Neural cell (in vitro differentiated cells): ENCODE data around the gene PTPRR. TPM values are rescaled to one million over a fixed set of nuclear protein-coding genes. Genes with fewer than 3 reads are reported as not detected.
A peak's percentile ranks its signal among the peaks of the same experiment; 100 is the strongest.

ENCODE experiments used
- H2AFZ ChIP-seq: fragments of 200-600, 300-800 bp; sonication (generic), shearing (Covaris generic); 2 replicates; pipeline ENCODE4 v1.6.0; 2014; ENCODE audit warnings: low read depth, mild to moderate bottlenecking, antibody characterized with exemption, low read length, moderate library complexity
- H3F3A ChIP-seq: fragments of 200-600 bp; shearing (Covaris generic); 2 replicates; pipeline ENCODE4 v1.6.1; 2016; ENCODE audit warnings: mild to moderate bottlenecking, moderate library complexity, mixed read lengths, antibody characterized with exemption, low read length; ENCODE audit not compliant: insufficient read depth, poor library complexity, severe bottlenecking
- H3K27ac ChIP-seq: fragments of 200-600, 300-800 bp; sonication (generic), shearing (Covaris generic); 2 replicates; pipeline ENCODE4 v1.5.1; 2014; ENCODE audit warnings: mild to moderate bottlenecking, low read length, moderate library complexity
- H3K27me3 ChIP-seq: fragments of 300-800, 200-600 bp; sonication (generic), shearing (Covaris generic); 2 replicates; pipeline ENCODE4 v1.6.0; 2014; ENCODE audit warnings: mild to moderate bottlenecking, low read depth, low read length, moderate library complexity; ENCODE audit not compliant: insufficient read depth
- H3K36me3 ChIP-seq: fragments of 300-800, 200-600 bp; sonication (generic), shearing (Covaris generic); 2 replicates; pipeline ENCODE4 v1.5.1; 2014; ENCODE audit warnings: mild to moderate bottlenecking, antibody characterized with exemption, low read length, moderate library complexity; ENCODE audit not compliant: insufficient read depth
- H3K4me2 ChIP-seq: fragments of 300-800, 200-600 bp; sonication (generic), shearing (Covaris generic); 2 replicates; pipeline ENCODE4 v1.6.0; 2014; ENCODE audit warnings: mild to moderate bottlenecking, low read length
- H3K4me3 ChIP-seq: fragments of 300-800, 200-600 bp; sonication (generic), shearing (Covaris generic); 2 replicates; pipeline ENCODE4 v1.5.1; 2014; ENCODE audit warnings: mild to moderate bottlenecking, low read length, moderate library complexity
- H3K79me2 ChIP-seq: fragments of 200-600 bp; shearing (Covaris generic); replicated peaks from 2 replicates; pipeline ENCODE4 v1.6.0; 2014; ENCODE audit warnings: mild to moderate bottlenecking, low read length, moderate library complexity; ENCODE audit not compliant: insufficient read depth
- H3K9ac ChIP-seq: fragments of 300-800, 200-600 bp; sonication (generic), shearing (Covaris generic); 2 replicates; pipeline ENCODE4 v1.6.1; 2016; ENCODE audit warnings: mild to moderate bottlenecking, low read length, mixed read lengths
- H3K9me2 ChIP-seq: fragments of 200-600 bp; shearing (Covaris generic); 2 replicates; pipeline ENCODE4 v1.6.1; 2016; ENCODE audit warnings: mild to moderate bottlenecking, low read length, mixed read lengths; ENCODE audit not compliant: insufficient read depth
- H3K9me3 ChIP-seq: fragments of 200-600, 300-800 bp; sonication (generic), shearing (Covaris generic); 2 replicates; pipeline ENCODE4 v1.6.1; 2016; ENCODE audit warnings: mild to moderate bottlenecking, mixed run types, low read length, moderate library complexity, mixed read lengths
- H4K20me1 ChIP-seq: fragments of 200-600 bp; shearing (Covaris generic); 2 replicates; pipeline ENCODE4 v1.6.1; 2016; ENCODE audit warnings: mild to moderate bottlenecking, mixed run types; ENCODE audit not compliant: insufficient read depth
- EP300 ChIP-seq: fragments of 450-650 bp; conservative IDR thresholded peaks from 2 replicates; pipeline ENCODE4 v1.6.1; 2014; ENCODE audit warnings: antibody characterized with exemption, mild to moderate bottlenecking, moderate library complexity; ENCODE audit not compliant: poor library complexity, severe bottlenecking
- EZH2 ChIP-seq: fragments of 200-600, 300-800 bp; shearing (Covaris generic), sonication (generic); IDR thresholded peaks from 2 replicates; pipeline ENCODE4 v1.6.1; 2014; ENCODE audit warnings: antibody characterized with exemption, low read length, borderline replicate concordance, mild to moderate bottlenecking; ENCODE audit not compliant: insufficient read depth, poor library complexity, severe bottlenecking
- MXI1 ChIP-seq: fragments of 450-650 bp; conservative IDR thresholded peaks from 2 replicates; pipeline ENCODE4 v1.6.1; 2014; ENCODE audit warnings: antibody characterized with exemption, mild to moderate bottlenecking; ENCODE audit not compliant: poor library complexity, severe bottlenecking
- POLR2AphosphoS5 ChIP-seq: IDR thresholded peaks from 2 replicates; pipeline ENCODE4 v1.6.1; 2012
- RAD21 ChIP-seq: fragments of 450-650 bp; conservative IDR thresholded peaks from 2 replicates; pipeline ENCODE4 v1.6.1; 2014; ENCODE audit warnings: antibody characterized with exemption, mild to moderate bottlenecking, moderate library complexity
- SMC3 ChIP-seq: fragments of 450-650 bp; conservative IDR thresholded peaks from 2 replicates; pipeline ENCODE4 v1.6.1; 2014; ENCODE audit warnings: antibody characterized with exemption, mild to moderate bottlenecking, moderate library complexity; ENCODE audit not compliant: poor library complexity
- TAF1 ChIP-seq: IDR thresholded peaks from 2 replicates; pipeline ENCODE4 v1.6.1; 2012; ENCODE audit warnings: low read depth
- polyA plus RNA-seq: library from polyadenylated mRNA; depleted of rRNA; stranded (reverse); fragments of >200 nt; gene quantifications from 2 replicates; pipeline ENCODE4 v1.2.3, GENCODE V29; 2014
- TF ChIP-seq, protein P1 (sequence below): IDR thresholded peaks from 2 replicates; pipeline ENCODE4 v1.6.1; 2012; ENCODE audit warnings: borderline replicate concordance
- TF ChIP-seq, protein P2 (sequence below): fragments of 450-650 bp; IDR thresholded peaks from 2 replicates; pipeline ENCODE4 v1.5.1; 2014; ENCODE audit warnings: antibody characterized with exemption, mild to moderate bottlenecking, moderate library complexity; ENCODE audit not compliant: poor library complexity, severe bottlenecking

The PTPRR gene
- polyA plus RNA-seq, 1 donor from 2014 or later = 2.2 TPM

DNA sequence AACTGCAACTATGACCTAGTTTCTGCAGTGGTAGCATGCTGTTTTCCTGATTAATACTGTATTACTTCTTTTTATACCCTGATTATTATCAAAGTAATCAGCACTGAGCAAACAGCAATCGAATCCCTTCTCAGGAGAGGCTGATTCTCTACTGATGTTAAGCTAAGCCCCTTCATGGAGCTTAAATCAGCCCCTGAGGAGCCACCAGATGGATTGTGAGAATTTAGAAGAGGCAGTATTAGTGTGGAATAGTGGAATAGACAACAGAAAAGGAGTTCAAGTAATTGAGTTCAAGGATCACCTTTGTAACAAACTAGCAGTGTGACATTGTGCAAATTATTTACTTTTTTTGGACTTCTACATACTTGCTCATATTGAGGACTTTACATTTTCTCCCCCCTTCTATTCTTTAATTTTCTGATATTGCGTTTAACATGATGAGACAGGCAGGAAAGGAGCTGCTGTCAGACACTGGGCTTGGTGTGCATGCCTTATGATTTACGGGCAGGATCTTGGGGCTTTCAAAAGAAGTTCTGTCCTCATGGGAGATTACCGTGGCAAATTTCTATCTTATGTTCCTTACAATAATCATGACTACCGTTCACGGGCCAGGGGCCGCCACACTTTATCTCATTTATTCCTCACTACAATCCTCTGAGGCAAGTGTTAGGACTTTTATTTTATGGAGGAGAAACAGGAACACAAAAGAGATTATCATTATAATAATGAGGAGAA is 68.0 kb downstream of the PTPRR start:
- TF ChIP-seq, protein P1, sequence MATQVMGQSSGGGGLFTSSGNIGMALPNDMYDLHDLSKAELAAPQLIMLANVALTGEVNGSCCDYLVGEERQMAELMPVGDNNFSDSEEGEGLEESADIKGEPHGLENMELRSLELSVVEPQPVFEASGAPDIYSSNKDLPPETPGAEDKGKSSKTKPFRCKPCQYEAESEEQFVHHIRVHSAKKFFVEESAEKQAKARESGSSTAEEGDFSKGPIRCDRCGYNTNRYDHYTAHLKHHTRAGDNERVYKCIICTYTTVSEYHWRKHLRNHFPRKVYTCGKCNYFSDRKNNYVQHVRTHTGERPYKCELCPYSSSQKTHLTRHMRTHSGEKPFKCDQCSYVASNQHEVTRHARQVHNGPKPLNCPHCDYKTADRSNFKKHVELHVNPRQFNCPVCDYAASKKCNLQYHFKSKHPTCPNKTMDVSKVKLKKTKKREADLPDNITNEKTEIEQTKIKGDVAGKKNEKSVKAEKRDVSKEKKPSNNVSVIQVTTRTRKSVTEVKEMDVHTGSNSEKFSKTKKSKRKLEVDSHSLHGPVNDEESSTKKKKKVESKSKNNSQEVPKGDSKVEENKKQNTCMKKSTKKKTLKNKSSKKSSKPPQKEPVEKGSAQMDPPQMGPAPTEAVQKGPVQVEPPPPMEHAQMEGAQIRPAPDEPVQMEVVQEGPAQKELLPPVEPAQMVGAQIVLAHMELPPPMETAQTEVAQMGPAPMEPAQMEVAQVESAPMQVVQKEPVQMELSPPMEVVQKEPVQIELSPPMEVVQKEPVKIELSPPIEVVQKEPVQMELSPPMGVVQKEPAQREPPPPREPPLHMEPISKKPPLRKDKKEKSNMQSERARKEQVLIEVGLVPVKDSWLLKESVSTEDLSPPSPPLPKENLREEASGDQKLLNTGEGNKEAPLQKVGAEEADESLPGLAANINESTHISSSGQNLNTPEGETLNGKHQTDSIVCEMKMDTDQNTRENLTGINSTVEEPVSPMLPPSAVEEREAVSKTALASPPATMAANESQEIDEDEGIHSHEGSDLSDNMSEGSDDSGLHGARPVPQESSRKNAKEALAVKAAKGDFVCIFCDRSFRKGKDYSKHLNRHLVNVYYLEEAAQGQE = no peak
- TF ChIP-seq POLR2AphosphoS5 (no peak), RAD21 (no peak), TAF1 (no peak), EZH2 (no peak), SMC3 (no peak), MXI1 (no peak), EP300 (no peak)
- TF ChIP-seq, protein P2, sequence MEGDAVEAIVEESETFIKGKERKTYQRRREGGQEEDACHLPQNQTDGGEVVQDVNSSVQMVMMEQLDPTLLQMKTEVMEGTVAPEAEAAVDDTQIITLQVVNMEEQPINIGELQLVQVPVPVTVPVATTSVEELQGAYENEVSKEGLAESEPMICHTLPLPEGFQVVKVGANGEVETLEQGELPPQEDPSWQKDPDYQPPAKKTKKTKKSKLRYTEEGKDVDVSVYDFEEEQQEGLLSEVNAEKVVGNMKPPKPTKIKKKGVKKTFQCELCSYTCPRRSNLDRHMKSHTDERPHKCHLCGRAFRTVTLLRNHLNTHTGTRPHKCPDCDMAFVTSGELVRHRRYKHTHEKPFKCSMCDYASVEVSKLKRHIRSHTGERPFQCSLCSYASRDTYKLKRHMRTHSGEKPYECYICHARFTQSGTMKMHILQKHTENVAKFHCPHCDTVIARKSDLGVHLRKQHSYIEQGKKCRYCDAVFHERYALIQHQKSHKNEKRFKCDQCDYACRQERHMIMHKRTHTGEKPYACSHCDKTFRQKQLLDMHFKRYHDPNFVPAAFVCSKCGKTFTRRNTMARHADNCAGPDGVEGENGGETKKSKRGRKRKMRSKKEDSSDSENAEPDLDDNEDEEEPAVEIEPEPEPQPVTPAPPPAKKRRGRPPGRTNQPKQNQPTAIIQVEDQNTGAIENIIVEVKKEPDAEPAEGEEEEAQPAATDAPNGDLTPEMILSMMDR = no peak
- Histone ChIP-seq H3F3A (no peaks in the 10 kb centered on the region), H3K9ac (no peak overlapping the region), H2AFZ (no peak overlapping the region), H3K9me2 (no peaks in the 10 kb centered on the region), H3K9me3 (no peaks in the 10 kb centered on the region), H3K4me3 (no peak overlapping the region), H3K27ac (no peak overlapping the region), H3K36me3 (no peaks in the 10 kb centered on the region), H4K20me1 (no peaks in the 10 kb centered on the region), H3K79me2 (no peaks in the 10 kb centered on the region), H3K4me2 (no peak overlapping the region), H3K27me3 (no peaks in the 10 kb centered on the region)

DNA sequence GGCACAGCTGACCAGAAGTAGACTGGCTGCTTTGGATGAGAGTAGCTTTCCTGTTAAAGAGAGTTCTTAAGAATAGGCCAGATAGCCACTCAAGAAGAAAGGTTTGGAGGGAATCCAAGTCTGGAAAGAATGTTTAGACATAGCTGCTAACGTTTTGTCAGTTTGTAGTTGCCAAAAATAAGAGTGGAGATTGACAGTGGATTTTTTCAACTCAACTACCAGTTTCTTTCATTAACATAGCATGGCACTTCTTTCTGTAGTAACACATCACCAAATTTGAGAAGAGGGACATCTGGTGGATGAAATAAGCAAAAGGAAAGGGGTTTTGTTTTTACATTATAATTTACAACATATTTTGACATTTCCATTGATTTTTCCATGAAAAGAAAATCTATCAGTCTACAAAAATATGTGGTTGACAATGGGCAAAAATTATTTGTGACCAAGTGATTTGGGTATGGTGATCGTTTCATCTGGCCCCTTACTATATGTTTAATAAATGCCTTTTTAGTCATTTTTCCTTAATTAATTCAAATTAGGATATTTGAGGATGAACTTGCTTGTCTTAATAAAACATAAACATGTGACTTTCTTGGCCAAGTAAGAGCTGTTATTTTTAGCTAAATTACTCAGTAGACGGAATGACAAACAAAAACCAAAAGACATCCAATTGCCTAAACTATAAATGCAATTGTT is 71.1 kb downstream of the PTPRR start:
- Histone ChIP-seq H2AFZ (no peak overlapping the region), H3K9ac (no peak overlapping the region), H3F3A (no peaks in the 10 kb centered on the region), H3K27me3 (no peaks in the 10 kb centered on the region), H3K9me2 (no peaks in the 10 kb centered on the region), H3K79me2 (no peaks in the 10 kb centered on the region), H3K27ac (no peak overlapping the region), H4K20me1 (no peaks in the 10 kb centered on the region), H3K4me2 (no peak overlapping the region), H3K4me3 (no peak overlapping the region), H3K9me3 (no peaks in the 10 kb centered on the region), H3K36me3 (no peaks in the 10 kb centered on the region)
- TF ChIP-seq EZH2 = no peak
- TF ChIP-seq RAD21 = peak; percentile 38
- TF ChIP-seq SMC3 = peak; percentile 60
- TF ChIP-seq, protein P2 = peak; percentile 46
- TF ChIP-seq MXI1 = no peak
- TF ChIP-seq, protein P1 = no peak
- TF ChIP-seq POLR2AphosphoS5 = no peak
